ENCODE results near the gene HPS1.

Gene HPS1

DNA sequence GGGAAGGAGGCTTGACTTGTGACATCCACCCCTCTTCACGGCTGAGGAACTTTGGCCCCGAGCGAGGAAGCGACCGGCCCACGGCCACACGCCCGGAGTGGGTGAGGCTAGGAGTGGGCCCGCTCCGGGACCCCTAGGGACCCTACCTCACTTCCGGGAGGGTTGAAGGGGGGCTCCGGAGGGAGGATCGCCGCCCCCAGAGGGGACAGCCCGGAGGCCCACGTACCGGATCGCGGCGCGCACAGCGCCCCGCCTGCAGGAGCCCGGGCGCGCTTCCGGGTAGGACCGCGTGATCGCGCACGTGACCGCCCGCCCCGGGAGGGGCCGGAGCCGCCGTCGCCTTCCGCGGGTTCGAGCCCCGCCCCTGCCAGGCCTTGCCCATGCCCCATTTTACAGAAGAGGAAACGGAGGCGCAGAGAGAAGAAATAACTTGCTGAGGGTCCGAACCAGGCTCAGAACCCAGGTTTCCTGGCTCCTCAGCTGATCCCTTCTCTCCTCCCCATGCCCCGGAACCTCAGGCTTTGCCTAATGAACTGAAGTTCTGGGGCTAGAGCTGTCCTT is at the start of gene HPS1:
Gene HPS1, minus strand, starts transcription at position 275 of the 561 bp plus-strand sequence. CDS start 3,695 bp downstream, outside the sequence.
- peak; percentile 51 to 55 for DNase-seq (ENCODE audit: low read depth in 2 of 2)

DNA sequence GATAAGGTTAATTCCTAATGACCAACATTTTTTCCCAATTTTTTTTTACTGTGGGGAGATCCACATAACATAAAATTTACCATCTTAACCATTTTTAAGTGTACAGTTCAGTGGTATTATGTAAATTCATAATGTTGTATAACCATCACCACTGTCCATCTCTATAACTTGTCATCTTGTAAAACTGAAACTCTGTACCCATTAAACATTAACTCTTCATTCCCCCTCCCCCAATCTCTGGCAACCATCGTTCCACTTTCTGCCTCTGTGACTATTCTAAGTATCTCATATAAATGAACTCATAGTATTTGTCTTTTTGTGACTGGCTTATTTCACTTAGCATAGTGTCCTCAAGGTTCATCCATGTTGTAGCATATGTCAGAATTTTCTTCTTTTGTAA is 46.0 kb upstream of the HPS1 start:
- DNase-seq (ENCODE audit: low read depth in 2 of 2), result no peak

DNA sequence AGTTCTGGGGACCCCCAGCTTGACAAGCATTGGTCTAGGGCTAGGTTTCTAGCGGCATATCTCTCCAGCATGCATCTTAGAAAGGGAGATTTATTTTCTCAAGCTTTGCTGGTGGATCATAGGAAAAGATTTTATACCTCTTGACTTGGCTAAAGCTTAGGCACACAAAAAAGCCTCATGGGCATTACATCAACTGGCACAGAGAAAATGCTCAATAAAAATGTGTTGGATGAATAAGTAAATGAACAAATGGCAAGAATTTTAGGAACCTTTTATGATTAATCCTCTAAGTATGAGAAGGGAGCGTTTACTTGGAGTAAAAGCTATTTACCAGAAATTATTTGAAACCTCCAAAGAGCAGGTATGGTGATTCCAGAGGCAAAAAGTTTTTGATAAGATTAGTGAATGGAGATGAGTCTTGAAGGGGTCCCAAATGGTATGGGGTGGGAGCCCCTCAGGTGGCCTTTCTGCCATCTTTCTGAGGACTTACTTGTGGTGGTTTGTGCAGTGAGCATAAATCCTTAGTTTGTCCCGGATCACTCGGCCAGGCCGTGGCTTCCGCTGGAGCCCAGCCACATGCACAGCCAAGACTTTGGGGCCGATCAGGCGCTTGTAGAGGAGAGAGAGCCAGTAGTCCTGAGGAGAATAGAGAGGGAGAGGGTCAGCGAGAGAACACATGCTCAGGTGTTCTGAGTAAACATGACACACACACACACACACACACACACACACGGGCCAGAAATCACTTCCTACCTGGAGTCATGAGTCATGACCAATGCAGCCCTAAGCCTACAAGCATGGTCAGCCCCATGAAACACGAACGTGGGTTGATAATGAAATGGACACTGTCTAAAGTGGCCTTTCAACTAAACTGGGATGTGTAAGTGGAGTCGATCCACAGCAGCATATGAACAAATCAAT is 43.1 kb upstream of the HPS1 start:
- DNase-seq (ENCODE audit: low read depth in 2 of 2), result no peak

DNA sequence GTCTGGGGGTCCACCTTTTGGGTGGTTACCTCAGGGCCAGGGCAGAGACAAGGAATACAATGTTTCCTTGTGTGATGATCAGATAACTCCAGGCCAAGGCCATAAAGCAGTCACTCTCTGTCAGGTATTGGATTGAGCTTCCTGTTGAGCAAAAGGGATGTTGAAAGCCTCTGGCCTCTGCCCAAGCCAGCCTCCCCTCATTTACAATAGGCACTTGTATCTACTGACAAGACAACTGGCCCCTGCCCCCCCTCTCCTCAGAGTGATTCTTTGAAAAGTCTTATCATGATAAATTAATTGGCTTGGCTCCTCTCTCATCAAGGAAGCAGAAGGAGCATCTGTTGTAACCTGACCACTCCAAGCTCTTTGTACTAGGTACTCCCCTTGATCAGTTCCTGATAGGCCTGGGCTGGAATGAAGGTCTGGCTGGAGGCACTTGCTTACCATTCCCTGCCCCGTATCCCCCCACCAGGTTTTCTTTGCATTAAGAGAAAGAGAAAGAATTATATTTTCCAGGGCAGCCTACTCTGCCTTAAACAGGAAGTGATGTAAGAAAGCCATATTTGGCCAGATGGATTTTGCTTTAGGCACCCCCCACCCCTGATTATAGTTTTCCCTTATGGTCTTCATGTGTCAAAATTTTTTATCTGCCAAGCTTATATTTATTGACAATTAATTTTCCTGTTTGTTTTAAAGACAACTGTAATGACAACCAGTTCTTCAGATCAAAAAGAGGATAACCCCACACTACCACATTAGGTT is 42.1 kb upstream of the HPS1 start:
- DNase-seq (ENCODE audit: low read depth in 2 of 2), result no peak

DNA sequence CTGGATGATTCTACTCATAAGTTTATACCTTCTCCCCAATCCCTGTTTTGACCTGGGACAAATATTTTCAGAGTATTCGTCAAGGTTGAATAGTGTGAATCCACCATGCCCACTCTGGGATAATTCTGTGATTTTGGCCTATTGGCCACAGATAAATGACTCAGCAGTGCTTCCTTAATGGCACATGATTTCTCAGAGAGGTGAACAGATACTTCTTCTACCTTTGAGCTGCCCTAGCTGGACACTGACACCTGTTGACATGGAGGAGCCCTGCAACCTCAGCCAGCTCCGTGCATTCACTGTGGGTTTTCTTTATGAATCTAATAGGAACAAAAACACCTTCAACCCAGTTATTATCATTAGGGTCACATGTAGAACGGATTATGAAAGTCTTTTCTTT is 40.9 kb upstream of the HPS1 start:
- no peak for DNase-seq (ENCODE audit: low read depth in 2 of 2)

DNA sequence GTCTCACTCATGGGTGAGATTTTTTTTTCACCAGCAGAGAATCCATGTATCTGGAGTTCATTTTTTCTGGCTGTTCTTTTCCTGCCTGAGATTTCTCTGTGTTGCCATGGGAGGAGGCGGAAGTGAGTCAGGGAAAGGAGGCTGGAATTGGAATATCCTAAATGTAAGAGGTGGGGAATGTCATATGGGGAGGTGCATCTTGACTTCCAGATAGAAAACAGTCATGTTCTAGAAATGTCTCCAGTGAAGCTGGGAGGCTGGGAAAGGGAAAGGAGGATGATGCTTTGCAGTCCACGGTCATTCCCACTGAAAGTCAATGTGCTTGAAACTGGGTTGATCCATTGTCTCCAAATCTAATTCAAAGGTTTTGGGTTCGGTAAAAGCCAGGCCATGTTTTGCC is 39.7 kb upstream of the HPS1 start:
- DNase-seq (ENCODE audit: low read depth in 2 of 2), result peak; percentile 55 to 69

DNA sequence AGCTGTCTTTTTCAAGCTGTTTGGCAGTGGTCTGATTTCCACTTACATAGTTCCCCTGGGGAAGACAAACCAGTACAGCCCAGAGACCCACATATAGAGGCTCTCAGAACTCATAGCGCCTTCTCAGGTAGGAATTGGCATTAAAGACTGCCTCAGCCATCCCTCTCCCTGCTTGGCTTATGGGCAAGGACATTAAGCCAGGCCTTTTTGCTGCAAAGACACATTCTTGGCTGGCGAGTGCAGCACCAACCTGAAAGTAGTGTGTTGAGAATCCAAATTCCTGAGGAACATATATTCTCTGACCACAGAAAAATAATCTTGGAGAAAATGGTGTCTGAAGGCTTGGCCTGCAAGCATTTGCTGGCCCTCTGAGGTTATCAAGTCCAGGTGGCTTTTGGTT is 39.2 kb upstream of the HPS1 start:
- DNase-seq (ENCODE audit: low read depth in 2 of 2), result peak; percentile 26 to 39

DNA sequence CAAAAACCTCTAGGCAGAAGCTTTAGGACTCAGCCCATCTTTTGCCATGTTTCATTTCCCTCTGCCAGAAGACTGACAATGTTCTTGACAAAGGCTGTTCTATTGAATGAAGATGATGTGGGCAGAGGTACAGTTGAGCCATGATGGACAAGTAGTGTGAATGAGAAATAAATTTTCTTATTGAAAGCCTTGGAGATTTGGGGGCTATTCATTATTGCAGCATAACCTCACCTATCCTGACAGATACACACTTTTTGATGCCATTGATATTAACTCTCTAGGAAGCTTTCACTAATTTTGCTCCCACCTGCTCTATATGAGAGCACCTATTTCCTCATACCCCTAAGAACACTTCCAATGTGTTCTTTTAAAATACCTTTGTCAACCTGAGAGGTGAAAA is 36.9 kb upstream of the HPS1 start:
- no peak for DNase-seq (ENCODE audit: low read depth in 2 of 2)

DNA sequence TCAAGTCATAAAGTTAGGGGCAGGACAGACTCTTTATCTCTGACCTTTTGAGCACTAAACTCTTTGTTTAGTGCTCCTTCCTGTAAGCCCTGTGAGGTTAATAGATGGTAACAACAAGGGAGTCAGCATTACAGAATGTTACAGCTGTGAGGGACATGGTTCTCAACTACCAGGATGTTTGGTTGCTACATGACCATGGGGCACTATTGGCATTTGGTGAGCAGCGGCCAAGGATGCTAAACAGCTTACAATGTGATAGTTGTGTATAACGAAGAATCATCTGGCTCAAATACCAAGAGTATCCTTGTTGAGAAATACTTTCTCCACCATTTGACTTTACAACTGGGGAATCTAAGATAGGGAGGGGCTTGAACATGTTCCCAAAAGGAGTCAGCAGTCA is 35.4 kb upstream of the HPS1 start:
- DNase-seq (ENCODE audit: low read depth in 2 of 2), result no peak

DNA sequence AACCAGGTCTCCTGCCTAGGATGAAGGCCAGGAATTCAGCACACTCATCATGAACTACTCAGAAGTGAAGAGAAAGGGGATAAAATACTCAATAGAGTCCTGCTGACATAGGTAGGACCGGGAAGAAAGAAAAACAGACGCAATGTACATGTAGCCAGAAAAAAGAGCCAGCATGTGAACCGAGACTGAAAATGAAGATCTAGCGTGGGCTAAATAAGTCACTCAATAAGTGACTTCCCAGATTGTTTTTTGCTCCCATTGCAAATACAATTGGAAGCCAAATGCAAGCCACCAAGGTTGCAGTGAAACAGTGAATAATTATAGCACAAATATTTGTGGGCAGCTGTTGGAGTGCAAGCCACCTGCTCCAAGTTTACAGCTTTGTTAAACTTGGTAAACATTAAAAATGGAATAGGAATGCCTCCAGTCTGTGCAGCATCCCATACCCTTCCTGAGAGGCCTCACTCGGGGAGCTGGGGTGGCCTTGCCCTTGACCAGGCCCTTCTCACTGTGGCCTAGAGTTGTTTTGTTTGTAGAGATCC is 34.7 kb upstream of the HPS1 start:
- DNase-seq (ENCODE audit: low read depth in 2 of 2), result no peak

DNA sequence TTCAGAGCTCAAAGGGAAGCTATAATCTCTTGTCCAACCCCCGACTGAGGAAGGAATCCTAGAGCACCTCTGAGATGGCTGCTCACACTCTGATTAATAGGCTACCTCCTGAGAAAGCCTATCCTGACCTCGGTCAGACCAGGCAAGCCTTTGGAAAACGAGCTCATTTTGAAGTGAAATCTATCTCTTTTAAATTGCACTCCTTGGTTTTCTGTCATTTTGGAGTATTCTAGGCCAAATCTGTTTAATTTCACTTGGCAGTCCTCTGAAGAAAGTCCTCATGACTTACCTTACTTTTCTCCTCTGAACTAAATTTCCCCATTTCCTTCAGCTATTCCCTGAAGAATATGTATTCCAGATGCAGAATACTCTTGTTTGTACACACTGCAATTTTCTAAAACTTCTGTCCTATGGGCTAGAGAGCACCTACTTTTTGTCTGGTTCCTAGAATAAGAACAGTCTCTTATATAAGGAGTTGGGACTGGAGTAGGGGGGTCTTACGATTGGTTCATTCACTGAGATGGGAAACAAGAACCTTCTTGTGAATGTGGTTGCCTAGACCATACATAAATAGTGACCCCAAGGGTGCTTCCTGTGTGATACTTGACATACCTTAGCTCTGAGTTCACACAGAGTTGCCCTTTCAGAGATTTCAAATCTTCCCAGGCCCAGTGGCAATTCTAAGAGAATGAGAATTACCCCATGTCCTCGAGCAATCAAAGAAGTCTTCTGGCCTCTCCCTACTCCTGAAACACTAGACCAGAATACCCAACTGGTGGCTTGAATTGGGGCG is 31.9 kb upstream of the HPS1 start:
- DNase-seq (ENCODE audit: low read depth in 2 of 2), result no peak

DNA sequence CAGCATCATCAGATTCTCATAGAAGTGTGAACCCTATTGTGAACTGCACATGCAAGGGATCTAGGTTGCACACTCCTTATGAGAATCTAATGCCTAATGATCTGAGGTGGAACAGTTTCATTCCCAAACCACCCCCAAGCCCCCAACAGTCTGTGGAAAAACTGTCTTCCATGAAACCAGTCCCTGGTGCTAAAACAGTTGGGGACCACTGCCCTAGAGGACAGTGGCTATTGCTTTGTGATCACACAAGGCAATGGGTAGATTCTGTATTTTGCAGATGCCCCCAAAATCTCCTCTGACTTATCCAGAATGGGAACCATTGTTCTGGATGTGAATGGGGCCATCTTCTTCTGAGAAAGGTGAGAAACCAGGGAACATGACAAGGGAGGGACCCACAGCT is 31.1 kb upstream of the HPS1 start:
- DNase-seq (ENCODE audit: low read depth in 2 of 2), result no peak

DNA sequence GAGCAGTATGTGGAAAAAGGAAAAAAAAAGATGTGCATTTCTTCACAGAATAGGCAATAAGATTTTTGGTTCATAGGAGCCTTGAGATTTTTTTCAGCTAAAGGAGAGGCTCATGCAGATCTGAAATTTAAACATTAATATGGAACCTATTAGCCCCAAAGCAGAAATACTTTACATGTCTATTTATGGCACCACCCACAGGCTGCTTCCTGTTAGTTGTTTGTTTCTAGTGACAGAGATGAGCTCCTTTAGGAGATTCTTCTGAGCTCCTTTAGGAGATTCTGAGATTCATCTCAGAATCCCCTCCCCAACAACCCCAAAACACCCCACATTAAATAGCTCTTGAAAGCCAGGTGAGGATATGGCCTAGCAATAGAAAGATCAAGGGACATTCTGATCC is 27.9 kb upstream of the HPS1 start:
- DNase-seq (ENCODE audit: low read depth in 2 of 2), result no peak

DNA sequence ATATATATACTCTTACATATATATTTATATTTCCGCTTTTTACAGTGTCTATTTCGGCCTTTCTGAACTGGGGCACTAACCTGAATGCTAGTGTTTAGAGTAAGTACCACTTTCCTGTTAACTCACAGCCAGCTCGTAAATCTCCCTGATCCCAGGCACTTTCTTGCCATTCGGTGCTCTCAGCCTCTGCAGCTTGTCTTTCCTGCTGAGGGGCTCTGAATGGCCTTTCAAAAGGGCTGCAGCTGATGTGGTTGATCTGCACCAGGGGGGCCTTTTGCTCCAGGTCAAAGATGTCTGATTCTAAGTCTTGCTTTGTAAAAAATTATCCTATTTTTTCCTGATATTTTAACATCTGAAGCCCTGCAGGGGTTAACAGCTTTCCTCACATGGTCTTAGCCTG is 25.5 kb upstream of the HPS1 start:
- no peak for DNase-seq (ENCODE audit: low read depth in 2 of 2)

DNA sequence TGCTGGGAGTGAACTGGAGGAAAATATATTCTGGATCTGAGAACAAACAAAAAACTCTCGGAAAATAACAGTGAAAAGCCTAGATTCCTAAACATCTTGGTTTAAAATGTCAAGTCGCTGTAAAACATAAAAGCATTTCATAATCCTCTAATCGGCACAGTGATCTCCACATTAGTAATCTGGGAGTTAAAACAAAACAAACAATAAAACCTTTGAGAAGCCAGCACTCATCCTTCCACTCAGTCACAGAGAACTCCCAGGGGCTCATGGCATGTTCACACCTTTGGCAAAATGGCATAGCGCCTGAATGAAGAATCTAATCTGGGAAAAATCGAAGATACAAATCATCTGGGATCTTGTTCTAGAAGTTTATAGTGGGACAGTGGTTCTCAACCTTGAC is 24.1 kb upstream of the HPS1 start:
- no peak for DNase-seq (ENCODE audit: low read depth in 2 of 2)

DNA sequence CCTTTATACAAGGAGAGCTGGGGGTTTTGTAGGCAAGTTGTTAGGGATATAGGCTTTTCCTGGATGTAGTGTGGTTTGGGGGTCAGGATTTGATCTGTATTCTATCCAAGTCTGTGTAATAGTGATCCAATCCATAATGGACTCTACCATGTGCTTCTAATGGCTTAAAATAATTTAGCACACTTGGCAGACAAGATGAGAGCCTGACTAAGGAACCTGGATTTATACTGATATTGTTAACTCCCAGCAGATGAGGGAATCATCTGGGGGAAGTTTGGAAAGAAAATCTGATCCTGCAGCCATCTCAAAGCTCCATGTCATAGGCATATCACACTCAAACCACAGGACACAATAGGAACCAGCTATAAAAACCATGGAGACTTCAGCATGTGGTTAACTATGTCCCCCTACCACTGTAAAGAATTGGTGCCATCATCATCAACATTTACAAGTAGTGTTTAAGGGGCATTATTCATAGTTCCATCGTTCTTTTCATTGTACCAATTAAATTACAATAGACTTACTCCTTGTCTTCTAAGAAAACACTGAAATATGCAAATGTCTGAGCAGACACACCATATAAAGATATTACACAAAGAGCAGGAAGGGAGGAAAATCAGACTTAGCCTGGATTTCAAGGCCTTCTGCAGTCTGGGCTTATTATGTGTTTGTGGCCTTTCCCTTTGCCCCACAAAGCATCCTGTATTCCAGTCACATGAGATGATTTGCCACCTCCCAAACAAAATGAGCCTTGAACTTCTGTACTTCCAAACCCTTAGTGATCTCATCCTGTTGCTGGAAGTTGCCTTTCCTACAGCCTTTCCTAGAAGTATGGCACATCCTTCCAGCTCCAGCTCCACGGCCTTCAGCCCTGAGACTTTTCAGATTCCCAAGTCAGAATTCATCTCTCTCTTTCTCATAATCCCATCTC is 22.5 kb upstream of the HPS1 start:
- no peak for DNase-seq (ENCODE audit: low read depth in 2 of 2)

DNA sequence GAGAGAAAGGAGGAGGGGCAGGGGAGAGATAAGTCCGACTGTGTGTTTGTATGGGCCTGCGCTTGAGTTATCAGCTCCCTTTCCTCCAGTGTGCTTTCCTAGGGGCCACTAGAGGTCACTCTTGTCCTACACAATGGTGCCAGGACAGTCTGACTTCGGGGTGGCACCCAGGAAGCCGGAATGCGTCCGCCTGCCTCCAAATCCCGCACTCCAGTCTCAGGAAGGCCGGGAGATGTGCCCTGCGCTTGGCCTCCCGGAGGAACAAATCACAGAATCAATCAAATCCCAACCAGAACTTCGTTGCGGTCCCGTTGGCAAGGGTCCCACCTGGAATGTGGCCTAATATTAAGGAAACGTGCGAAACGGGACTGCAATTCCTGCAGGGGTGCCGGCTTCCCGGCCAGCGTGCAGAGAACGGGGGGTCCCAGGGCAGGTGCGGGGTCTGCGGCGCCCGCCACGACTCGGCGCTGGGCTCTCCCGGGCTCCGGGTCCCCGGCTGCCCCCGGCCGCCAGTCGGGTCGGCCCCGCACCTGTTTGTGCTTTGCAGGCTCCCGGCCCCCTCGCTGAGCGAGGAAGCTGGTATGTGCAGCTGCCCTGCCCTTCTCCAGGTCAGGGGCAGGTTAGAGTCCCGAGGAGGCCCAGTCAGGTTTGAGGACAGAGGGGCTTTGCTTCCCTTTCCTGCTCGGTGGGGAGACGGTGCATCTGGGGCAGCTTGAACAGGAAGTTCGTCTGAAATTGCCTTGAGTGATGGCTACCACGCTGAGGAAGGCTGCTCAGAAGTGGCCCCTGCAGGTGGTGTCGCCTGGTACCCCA is 21.0 kb upstream of the HPS1 start:
- peak; percentile 65 to 68 for DNase-seq (ENCODE audit: low read depth in 2 of 2)

DNA sequence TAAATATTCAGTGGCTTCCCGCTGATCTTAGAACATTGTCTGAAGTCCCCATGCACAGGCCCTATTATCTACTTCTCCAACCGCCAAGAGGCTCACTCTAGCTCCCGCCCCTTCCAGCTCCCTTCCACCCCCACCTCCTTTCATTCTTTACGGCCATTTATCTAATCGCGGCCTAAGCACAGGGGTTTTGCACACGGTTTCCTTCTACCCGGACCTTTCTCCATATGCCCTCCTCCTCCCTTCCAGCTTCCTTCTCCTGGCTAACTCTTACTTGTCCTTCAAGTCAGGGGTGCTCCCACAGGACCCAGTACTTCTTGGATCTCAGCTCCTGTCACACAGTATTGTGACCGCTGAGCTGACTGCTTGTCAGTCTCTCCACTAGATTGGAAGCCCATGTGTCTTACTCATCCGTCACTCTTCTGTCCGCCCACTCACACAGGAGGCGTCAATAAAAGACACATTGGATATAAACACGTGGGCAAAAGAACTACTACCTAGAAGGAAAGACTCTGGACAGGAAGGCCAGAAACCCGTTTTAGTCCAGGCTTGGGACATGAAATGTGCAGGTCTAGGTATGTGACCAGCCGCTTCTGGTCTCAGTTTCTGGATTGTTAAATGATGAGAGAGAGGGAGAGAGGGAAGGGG is 20.2 kb upstream of the HPS1 start:
- DNase-seq (ENCODE audit: low read depth in 2 of 2), result no peak

DNA sequence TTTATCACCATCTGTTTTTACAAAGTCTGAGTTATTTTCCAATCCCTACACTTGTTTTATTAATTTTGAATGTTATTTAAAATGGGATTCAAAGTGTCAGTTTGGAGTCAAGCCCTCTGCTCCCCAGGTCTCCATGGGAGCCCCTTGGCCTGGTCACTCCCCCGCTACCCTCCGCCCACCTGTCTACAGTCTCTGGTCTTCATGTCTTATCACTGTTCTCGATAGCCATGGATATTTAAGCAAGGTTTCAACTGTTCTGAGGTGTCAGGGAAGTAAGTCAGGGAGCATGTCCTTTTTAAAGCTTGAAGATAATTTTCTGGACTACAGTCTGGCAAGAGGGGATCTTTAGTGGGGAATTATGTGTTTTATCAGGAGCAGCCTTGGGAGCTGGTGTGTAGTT is 19.1 kb upstream of the HPS1 start:
- DNase-seq (ENCODE audit: low read depth in 2 of 2), result no peak

Data from fibroblast of skin of left biceps (primary cell).